B cell (primary cell): ENCODE measurements around the gene SPTBN1.

ENCODE experiments used
- EZH2 ChIP-seq: IDR thresholded peaks from 2 replicates; pipeline ENCODE4 v1.6.1; 2012; ENCODE audit warnings: borderline replicate concordance, low read depth, mild to moderate bottlenecking, moderate library complexity, low read length; ENCODE audit not compliant: insufficient read depth, poor library complexity, severe bottlenecking
- TF ChIP-seq, protein P1 (sequence below): fragments of 200-600 bp; IDR thresholded peaks from one replicate; pipeline ENCODE4 v1.8.0; 2022; ENCODE audit warnings: antibody characterized with exemption, mild to moderate bottlenecking

- TF ChIP-seq, protein P1, sequence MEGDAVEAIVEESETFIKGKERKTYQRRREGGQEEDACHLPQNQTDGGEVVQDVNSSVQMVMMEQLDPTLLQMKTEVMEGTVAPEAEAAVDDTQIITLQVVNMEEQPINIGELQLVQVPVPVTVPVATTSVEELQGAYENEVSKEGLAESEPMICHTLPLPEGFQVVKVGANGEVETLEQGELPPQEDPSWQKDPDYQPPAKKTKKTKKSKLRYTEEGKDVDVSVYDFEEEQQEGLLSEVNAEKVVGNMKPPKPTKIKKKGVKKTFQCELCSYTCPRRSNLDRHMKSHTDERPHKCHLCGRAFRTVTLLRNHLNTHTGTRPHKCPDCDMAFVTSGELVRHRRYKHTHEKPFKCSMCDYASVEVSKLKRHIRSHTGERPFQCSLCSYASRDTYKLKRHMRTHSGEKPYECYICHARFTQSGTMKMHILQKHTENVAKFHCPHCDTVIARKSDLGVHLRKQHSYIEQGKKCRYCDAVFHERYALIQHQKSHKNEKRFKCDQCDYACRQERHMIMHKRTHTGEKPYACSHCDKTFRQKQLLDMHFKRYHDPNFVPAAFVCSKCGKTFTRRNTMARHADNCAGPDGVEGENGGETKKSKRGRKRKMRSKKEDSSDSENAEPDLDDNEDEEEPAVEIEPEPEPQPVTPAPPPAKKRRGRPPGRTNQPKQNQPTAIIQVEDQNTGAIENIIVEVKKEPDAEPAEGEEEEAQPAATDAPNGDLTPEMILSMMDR, result no peak
- TF ChIP-seq EZH2, result no peak
These were observed 58.9 kb downstream of the SPTBN1 start for GRCh38 chr2:54514822-54515569.
